Fibroblast of pulmonary artery (primary cell): Measurements from ENCODE around the gene EHMT1.

ENCODE experiments used
- DNase-seq: peaks from one replicate; pipeline ENCODE4 v3.0.0-alpha.2; 2010; ENCODE audit warnings: low read depth
- H3K4me3 ChIP-seq: replicated peaks from 2 replicates; pipeline ENCODE4 v1.5.1; 2011; ENCODE audit warnings: low read depth, mild to moderate bottlenecking, control low read depth, low read length, moderate library complexity
- TF ChIP-seq, protein P1 (sequence below): IDR thresholded peaks from 2 replicates; pipeline ENCODE4 v1.5.1; 2011; ENCODE audit warnings: mild to moderate bottlenecking, control low read depth, low read length, inconsistent platforms; ENCODE audit errors: missing control alignments

Gene EHMT1

DNA sequence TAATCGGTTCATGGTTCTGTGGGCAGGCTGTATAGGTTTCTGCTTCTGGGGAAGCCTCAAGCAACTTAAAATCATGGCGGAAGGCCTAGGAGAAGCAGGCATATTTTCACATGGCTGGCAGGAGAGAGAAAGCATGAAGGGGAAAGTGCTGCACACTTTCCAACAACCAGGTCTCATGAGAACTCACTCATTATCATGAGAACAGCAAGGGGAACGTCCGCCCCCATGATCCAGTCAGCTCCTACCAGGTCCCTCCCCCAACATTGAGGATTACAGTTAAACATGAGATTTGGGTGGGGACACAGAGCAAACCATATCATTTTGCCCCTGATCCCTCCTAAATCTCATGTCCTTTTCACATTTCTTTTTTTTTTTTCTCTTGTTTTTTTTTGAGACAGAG, 82.1 kb downstream of the EHMT1 start:
- no peak for DNase-seq
- TF ChIP-seq, protein P1, sequence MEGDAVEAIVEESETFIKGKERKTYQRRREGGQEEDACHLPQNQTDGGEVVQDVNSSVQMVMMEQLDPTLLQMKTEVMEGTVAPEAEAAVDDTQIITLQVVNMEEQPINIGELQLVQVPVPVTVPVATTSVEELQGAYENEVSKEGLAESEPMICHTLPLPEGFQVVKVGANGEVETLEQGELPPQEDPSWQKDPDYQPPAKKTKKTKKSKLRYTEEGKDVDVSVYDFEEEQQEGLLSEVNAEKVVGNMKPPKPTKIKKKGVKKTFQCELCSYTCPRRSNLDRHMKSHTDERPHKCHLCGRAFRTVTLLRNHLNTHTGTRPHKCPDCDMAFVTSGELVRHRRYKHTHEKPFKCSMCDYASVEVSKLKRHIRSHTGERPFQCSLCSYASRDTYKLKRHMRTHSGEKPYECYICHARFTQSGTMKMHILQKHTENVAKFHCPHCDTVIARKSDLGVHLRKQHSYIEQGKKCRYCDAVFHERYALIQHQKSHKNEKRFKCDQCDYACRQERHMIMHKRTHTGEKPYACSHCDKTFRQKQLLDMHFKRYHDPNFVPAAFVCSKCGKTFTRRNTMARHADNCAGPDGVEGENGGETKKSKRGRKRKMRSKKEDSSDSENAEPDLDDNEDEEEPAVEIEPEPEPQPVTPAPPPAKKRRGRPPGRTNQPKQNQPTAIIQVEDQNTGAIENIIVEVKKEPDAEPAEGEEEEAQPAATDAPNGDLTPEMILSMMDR, result no peak
- no peak overlapping the region for H3K4me3 ChIP-seq

DNA sequence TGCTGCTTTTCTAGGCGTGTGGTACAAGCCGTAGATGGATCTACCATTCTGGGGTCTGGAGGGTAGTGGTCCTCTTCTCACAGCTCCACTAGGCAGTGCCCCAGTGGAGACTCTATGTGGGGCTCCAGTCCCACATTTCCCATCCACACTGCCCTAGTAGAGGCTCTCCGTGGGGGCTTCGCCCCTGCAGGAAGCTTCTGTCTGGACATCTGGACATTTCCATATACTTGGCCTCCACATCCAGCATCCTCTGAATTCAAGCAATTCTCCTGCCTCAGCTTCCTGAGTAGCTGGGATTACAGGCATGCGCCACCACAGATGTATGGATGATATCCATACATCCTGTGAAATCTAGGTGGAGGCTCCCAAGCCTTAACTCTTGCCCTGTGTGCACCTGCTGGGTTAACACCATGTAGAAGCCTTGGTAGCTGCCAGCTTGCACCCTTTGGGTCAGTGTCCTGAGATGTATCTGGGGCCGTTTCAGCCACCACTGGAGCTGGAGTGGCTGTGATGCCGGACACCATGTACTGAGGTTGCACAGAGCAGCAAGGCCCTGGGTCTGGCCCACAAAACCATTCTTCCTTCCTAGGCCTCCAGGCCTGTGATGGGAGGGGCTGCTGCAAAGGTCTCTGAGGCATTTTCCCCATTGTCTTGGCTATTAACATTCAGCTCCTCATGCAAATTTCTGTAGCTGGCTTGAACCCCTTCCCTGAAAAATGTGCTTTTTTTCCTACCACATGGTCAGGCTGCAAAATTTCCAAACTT, 84.0 kb downstream of the EHMT1 start:
- TF ChIP-seq, protein P1, result no peak
- no peak overlapping the region for H3K4me3 ChIP-seq
- DNase-seq, result no peak

DNA sequence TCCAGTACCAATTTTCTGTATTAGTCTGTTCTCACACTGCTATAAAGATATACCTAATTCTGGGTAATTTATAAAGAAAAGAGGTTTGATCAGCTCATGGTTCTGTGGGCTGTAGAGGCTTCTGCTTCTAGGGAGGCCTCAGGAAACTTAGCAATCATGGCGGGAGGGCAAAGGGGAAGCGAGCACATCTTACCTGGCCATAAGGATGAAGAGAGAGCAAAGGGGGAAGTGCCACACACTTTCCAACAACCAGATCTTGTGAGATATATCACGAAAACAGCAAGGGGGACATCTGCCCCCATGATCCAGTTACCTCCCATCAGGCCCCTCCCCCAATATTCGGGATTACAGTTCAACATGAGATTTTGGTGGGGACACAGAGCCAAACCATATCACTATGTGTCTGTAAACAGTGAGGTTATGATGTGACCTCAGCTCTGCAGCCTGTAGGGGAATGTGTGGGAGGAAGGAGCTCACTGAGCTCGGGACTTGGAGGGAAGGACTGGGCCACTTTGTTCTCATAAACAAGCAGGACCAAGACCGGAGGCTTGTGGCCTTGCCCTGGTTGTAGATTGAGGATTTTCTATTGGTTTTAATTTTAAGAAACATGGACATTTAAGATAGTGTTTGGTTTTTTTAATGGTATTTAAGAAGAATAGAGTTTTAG, 85.2 kb downstream of the EHMT1 start:
- TF ChIP-seq, protein P1, result no peak
- peak; percentile 53 for DNase-seq
- no peak overlapping the region for H3K4me3 ChIP-seq

DNA sequence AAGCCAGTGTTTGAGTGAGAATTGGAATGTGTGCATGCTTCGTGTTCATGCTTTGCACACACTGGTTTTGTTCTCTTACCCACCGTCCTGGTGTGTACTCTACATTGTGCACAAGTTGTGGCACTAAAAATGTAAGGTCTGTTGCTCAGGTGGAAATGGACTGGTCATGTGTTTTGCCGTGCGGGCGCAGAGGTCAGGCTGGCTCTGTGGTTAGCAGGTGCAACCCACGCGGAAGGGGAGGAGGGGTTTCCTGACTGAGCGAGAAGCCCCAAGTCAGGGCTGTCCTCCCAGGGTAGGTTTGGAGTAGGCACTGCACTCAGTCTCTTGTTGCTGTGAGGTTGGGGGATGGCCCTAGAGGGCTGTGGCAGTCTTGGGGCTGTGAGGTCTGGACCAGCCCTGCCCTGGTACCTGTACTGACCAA, 86.6 kb downstream of the EHMT1 start:
- no peak for DNase-seq

DNA sequence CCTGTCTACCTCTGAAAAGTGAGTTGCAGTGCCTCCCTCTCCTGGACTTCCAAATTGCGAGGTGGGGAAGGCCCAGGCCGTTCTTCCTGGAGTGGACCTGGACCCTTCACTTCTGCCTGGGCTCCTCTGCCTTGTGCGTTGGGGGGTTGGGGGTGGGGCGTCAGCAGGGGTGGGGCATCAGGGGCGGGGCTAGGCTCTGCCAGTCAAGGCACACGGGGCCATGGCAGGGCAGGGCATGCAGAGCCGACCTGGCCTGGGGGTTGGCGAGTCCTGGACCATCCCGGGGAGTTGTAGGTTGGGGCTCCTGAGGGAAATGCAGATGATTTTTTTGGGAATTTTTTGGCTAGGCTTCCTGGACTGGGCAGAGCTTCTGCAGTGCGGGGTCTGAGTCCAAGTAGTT, 87.1 kb downstream of the EHMT1 start:
- TF ChIP-seq, protein P1, result no peak
- DNase-seq, result no peak
- H3K4me3 ChIP-seq, result no peak overlapping the region

More for the DNA sequence above, 86.6 kb downstream of the EHMT1 start:
- TF ChIP-seq, protein P1, result no peak
- H3K4me3 ChIP-seq, result no peak overlapping the region

DNA sequence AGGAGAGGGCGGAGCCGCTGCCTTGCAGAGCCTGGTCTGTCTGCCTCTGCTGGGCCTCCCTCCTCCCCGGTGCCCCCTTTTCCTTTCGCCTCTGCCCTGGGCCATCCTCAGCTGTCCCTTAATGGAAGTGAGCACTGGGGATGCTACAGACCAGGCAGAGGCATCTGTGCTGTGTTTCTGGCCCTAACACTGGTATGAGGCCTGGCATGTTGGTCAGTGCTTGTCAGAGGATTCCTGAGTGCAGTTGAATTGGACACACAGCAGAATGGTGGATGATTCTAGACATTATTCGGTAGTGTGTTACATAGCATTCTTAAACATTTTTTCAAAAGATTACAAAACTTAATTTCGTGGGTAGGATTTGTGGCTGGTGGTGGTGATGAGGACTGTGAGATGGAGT, 88.6 kb downstream of the EHMT1 start:
- TF ChIP-seq, protein P1, result no peak
- no peak overlapping the region for H3K4me3 ChIP-seq
- DNase-seq, result no peak
